NCI-H146 treated with DMSO at 0.1 percent for 48 hours (cell line): ENCODE data around the gene MCTP2.
A peak's percentile ranks its signal among the peaks of the same experiment; 100 is the strongest.

Source experiments
- DNase-seq: peaks from one replicate; lab custom pipeline; 2025; ENCODE audit not compliant: unreplicated experiment; lab: John Stamatoyannopoulos, UW

MCTP2 gene

GRCh38 chr15:94230883-94231722, at the start of gene MCTP2:
TSS of gene MCTP2 (plus strand) at chr15:94231561. CDS start at chr15:94298266, 66,705 bp downstream.
- peak; percentile 44 for DNase-seq

- no peak for DNase-seq
Measured at GRCh38 chr15:94182883-94183282, 48.5 kb upstream of the MCTP2 start.

GRCh38 chr15:94185547-94186236, 45.7 kb upstream of the MCTP2 start:
- DNase-seq, result no peak

- peak; percentile 7 for DNase-seq
Measured at GRCh38 chr15:94186770-94187331, 44.5 kb upstream of the MCTP2 start.

- no peak for DNase-seq
Measured at GRCh38 chr15:94193906-94194305, 37.5 kb upstream of the MCTP2 start.

- no peak for DNase-seq
Measured at GRCh38 chr15:94196531-94196930, 34.8 kb upstream of the MCTP2 start.

GRCh38 chr15:94198633-94199032, 32.7 kb upstream of the MCTP2 start:
- DNase-seq, result no peak

- no peak for DNase-seq
Measured at GRCh38 chr15:94199725-94200124, 31.6 kb upstream of the MCTP2 start.

GRCh38 chr15:94203306-94203705, 28.1 kb upstream of the MCTP2 start:
- no peak for DNase-seq

GRCh38 chr15:94205366-94205765, 26.0 kb upstream of the MCTP2 start:
- no peak for DNase-seq

- DNase-seq, result no peak
Measured at GRCh38 chr15:94206463-94207167, 24.7 kb upstream of the MCTP2 start.

GRCh38 chr15:94212291-94212690, 19.1 kb upstream of the MCTP2 start:
- no peak for DNase-seq

GRCh38 chr15:94225616-94226015, 5.7 kb upstream of the MCTP2 start:
- no peak for DNase-seq

GRCh38 chr15:94228611-94229010, 2.8 kb upstream of the MCTP2 start:
- DNase-seq, result no peak

GRCh38 chr15:94229591-94230369, 1.6 kb upstream of the MCTP2 start:
- DNase-seq, result no peak

GRCh38 chr15:94230431-94230882, 904 bp upstream of the MCTP2 start:
- no peak for DNase-seq

GRCh38 chr15:94231723-94232468, 535 bp downstream of the MCTP2 start:
- peak; percentile 19 for DNase-seq

GRCh38 chr15:94233441-94233840, 2.1 kb downstream of the MCTP2 start:
- no peak for DNase-seq

GRCh38 chr15:94234300-94234699, 2.9 kb downstream of the MCTP2 start:
- no peak for DNase-seq

- no peak for DNase-seq
Measured at GRCh38 chr15:94235041-94235440, 3.7 kb downstream of the MCTP2 start.
